HG03558 (cell line): Measurements from ENCODE around the gene IL32.
"Not testable (repeated sequence)": the region's sequence is repeated elsewhere in the genome, so short reads cannot be mapped to it uniquely, and the experiment has no call there.

ENCODE experiments used
- ATAC-seq: cut with Tn5 transposase; IDR thresholded peaks from one replicate; pipeline ENCODE4 v1.9.1; 2021; ENCODE audit warnings: moderate number of reproducible peaks; ENCODE audit not compliant: unreplicated experiment; ENCODE audit errors: extremely low read depth

Gene IL32

GRCh38 chr16:3050487-3050886 is 15.0 kb upstream of the IL32 start:
- ATAC-seq: no peak

- ATAC-seq: no peak
Measured at GRCh38 chr16:3051009-3051408, 14.4 kb upstream of the IL32 start.

GRCh38 chr16:3051494-3051893 is 13.9 kb upstream of the IL32 start:
- no peak for ATAC-seq

GRCh38 chr16:3052571-3053329 is 12.7 kb upstream of the IL32 start:
- not testable (repeated sequence) for ATAC-seq

- ATAC-seq: not testable (repeated sequence)
Measured at GRCh38 chr16:3053330-3053710, 12.1 kb upstream of the IL32 start.

GRCh38 chr16:3054965-3055733 is 10.3 kb upstream of the IL32 start:
- no peak for ATAC-seq

GRCh38 chr16:3055734-3056115 is 9.7 kb upstream of the IL32 start:
- ATAC-seq: not testable (repeated sequence)

GRCh38 chr16:3056336-3057180 is 8.9 kb upstream of the IL32 start:
- no peak for ATAC-seq

- no peak for ATAC-seq
Measured at GRCh38 chr16:3057181-3058138, 8.0 kb upstream of the IL32 start.

- ATAC-seq: no peak
Measured at GRCh38 chr16:3058139-3059030, 7.1 kb upstream of the IL32 start.

- no peak for ATAC-seq
Measured at GRCh38 chr16:3059041-3059722, 6.3 kb upstream of the IL32 start.

- ATAC-seq: no peak
Measured at GRCh38 chr16:3059723-3060242, 5.7 kb upstream of the IL32 start.

- no peak for ATAC-seq
Measured at GRCh38 chr16:3060339-3061127, 4.9 kb upstream of the IL32 start.

- no peak for ATAC-seq
Measured at GRCh38 chr16:3062553-3062952, 2.9 kb upstream of the IL32 start.

GRCh38 chr16:3063625-3064386 is 1.6 kb upstream of the IL32 start:
- no peak for ATAC-seq

- ATAC-seq: no peak
Measured at GRCh38 chr16:3065742-3066439, 451 bp downstream of the IL32 start.
